Brain microvascular endothelial cell (primary cell): ENCODE data around the gene DRC3.
A peak's percentile ranks its signal among the peaks of the same experiment; 100 is the strongest.

Experiments used
- DNase-seq: peaks from one replicate; pipeline ENCODE4 v3.0.0-alpha.2; 2020
- H3K27ac ChIP-seq: fragments of 250-450 bp; sonication (Bioruptor Pico); 2 replicates; pipeline ENCODE4 v1.5.1; 2020; ENCODE audit warnings: mild to moderate bottlenecking, moderate library complexity
- H3K27me3 ChIP-seq: fragments of 250-450 bp; sonication (Bioruptor Pico); replicated peaks from 2 replicates; pipeline ENCODE4 v1.5.1; 2020; ENCODE audit warnings: mild to moderate bottlenecking
- H3K36me3 ChIP-seq: fragments of 250-450 bp; sonication (Bioruptor Pico); replicated peaks from 2 replicates; pipeline ENCODE4 v1.5.1; 2020; ENCODE audit warnings: mild to moderate bottlenecking
- H3K4me3 ChIP-seq: 2 replicates; pipeline ENCODE4 v1.5.1; 2011; ENCODE audit warnings: low read depth, mild to moderate bottlenecking, control low read depth, low read length, moderate library complexity
- in situ Hi-C: cut with HindIII; loops from 2 replicates; pipeline ENCODE4 v1.10.0; 2017; ENCODE audit warnings: low sequenced_read_pairs, low pct_ligation_motif_present
- TF ChIP-seq, protein P1 (sequence below): IDR thresholded peaks from 2 replicates; pipeline ENCODE4 v1.5.1; 2011; ENCODE audit warnings: low read depth, mild to moderate bottlenecking, moderate library complexity, low read length, control low read depth, inconsistent platforms; ENCODE audit errors: missing control alignments

Gene DRC3

DNA sequence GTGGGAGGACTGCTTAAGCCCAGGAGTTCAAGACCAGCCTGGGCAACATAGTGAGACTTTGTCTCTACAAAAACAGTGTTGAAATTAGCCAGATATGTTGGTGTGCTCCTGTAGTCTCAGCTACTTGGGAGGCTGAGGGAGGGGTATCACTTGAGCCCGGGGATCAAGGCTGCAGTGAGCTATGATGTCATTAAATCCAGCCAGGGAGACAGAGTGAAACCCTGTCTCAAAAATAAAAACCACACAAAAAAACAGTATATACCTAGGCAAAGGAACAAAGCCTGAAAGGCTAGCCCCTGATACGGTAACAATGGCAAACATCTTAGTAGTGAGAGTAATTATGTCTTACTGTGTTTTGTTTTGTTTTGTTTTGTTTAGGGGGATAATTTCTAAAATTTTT, 38.4 kb upstream of the DRC3 start:
- H3K27ac ChIP-seq: no peak overlapping the region
- no peaks in the 10 kb centered on the region for H3K36me3 ChIP-seq
- no peak overlapping the region for H3K4me3 ChIP-seq
- TF ChIP-seq, protein P1, sequence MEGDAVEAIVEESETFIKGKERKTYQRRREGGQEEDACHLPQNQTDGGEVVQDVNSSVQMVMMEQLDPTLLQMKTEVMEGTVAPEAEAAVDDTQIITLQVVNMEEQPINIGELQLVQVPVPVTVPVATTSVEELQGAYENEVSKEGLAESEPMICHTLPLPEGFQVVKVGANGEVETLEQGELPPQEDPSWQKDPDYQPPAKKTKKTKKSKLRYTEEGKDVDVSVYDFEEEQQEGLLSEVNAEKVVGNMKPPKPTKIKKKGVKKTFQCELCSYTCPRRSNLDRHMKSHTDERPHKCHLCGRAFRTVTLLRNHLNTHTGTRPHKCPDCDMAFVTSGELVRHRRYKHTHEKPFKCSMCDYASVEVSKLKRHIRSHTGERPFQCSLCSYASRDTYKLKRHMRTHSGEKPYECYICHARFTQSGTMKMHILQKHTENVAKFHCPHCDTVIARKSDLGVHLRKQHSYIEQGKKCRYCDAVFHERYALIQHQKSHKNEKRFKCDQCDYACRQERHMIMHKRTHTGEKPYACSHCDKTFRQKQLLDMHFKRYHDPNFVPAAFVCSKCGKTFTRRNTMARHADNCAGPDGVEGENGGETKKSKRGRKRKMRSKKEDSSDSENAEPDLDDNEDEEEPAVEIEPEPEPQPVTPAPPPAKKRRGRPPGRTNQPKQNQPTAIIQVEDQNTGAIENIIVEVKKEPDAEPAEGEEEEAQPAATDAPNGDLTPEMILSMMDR: no peak
- in situ Hi-C loops: no loop called here
- no peak for DNase-seq
- H3K27me3 ChIP-seq: no peaks in the 10 kb centered on the region

DNA sequence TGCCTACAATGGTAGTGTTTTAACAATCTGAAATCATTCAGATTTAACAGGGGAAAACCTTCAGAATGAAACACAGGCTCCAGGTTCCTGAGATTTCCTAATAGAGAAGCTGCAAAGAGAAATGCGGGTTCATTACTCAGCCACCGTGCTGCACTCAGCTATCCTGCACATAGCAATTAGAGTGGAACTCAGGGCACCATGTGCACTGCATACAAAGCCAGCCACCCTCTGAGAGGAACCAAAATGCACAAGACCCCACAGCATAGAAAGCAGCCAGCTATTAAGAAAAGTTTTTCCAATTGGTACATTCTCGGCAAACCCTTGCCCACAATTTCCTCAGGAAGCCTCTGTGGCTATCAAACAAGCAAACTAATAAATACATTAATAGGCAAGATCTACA, 37.9 kb upstream of the DRC3 start:
- TF ChIP-seq, protein P1: no peak
- Histone ChIP-seq H3K36me3 (no peaks in the 10 kb centered on the region), H3K27ac (no peak overlapping the region), H3K4me3 (no peak overlapping the region), H3K27me3 (no peaks in the 10 kb centered on the region)
- no peak for DNase-seq
- in situ Hi-C loops: no loop called here

DNA sequence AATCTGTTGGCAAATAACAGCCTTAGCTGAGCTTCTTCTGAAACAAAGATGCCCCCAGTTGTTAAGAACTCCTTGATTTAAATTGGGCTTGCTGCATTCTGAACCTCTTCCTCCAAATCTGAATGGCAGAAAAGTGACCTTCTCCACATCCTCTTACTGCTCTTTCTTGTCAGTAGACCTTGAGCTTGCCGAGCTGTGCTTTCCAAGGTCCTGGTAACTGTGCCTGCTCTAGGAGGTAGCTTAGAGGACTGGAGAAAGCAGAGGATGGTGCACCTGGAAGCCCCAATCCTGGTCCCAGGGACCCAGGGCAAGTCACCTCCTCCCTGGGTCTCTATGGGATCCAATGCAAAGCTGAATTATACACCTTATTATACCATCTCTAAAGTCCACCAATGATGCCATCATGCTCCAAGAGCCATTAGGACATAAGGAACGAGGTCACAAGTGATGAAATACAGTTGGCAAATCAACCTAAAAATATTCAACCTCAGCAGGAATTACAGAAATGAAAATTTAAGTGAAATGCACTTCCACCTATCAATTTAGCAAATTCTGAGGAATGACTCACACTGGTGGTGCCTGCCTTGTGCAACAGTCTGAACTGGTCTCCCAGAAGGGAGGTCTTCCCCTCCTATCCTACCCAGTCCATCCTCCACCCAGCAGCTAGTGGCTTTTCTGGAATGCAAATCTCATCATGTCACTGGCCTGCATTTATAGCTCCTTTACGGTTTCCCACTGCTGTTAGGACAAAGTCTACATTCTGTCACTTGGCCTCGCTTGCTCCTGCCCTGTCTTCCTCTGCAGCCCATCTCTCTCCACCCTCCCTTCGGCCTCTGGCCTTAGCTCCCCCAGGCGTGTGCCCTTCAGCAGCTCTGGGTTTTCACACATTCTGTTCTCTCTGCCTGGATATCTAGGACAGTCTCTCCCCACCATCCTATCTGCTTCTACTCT, 37.1 kb upstream of the DRC3 start:
- Histone ChIP-seq H3K36me3 (no peaks in the 10 kb centered on the region), H3K4me3 (no peak overlapping the region), H3K27ac (peak overlapping the region; percentile 71), H3K27me3 (no peaks in the 10 kb centered on the region)
- TF ChIP-seq, protein P1: no peak
- DNase-seq: peak; percentile 86
- in situ Hi-C loops: no loop called here

DNA sequence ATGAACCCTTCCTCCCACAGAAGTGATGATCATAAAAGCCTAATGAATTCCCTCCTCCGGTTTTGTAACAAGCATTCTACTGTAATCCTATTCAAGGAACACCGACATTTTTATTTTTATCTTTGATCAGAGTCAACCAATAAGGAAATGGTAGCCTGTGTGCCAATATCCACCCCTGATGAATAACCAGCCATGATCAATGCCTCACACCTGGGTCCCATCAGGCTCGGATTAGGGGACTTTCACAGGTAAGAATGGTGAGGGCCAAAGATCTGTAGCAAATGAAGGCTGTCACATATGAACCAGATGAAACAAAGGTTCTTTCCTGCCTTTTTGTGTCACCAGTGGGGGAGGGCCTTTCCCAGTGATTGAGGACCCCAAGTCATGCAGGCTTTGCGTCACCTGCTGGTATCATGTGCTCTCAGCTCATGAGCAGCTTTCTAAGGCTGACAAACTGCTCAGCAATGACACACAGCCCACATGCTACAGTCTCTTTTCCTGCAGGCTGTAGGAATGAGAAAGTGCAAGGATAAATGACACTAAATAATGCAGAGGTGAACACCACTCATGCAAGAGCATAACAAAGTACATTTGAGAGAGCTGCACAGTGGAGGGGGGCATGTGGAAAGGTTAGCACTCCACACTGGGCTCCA, 35.3 kb upstream of the DRC3 start:
- Histone ChIP-seq H3K27ac (no peak overlapping the region), H3K36me3 (no peaks in the 10 kb centered on the region), H3K4me3 (no peak overlapping the region), H3K27me3 (no peaks in the 10 kb centered on the region)
- in situ Hi-C loops: no loop called here
- DNase-seq: no peak
- TF ChIP-seq, protein P1: no peak

DNA sequence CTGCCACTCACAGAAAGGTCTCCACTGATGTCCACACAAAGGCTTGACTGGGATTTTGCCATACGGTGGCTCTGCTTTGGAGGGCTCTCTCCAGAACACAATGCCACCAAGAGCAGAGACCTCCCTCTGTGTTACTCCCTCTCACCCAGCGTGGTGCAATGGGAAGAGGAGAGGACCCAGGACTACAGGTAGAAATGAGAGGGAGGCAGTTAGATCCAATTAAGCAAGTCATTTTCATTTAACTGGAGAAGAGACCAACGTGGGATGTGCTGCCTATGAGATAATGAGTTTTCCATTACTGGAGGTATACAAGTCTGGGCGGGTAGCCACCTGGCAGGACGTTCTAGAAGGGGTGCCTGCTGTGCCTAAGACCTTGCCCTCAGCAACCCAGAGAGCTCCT, 34.7 kb upstream of the DRC3 start:
- Histone ChIP-seq H3K36me3 (no peaks in the 10 kb centered on the region), H3K4me3 (no peak overlapping the region), H3K27ac (no peak overlapping the region), H3K27me3 (no peaks in the 10 kb centered on the region)
- in situ Hi-C loops: no loop called here
- DNase-seq: no peak
- TF ChIP-seq, protein P1: no peak
